H9 (cell line): ENCODE results near the gene SMIM36. TPM values are rescaled to one million over a fixed set of nuclear protein-coding genes. Genes with fewer than 3 reads are reported as not detected.

Source experiments
- DNase-seq: peaks from one replicate; pipeline ENCODE4 v3.0.0-alpha.2; 2017
- H2AFZ ChIP-seq: one replicate; pipeline ENCODE4 v1.6.1; 2013; ENCODE audit warnings: mild to moderate bottlenecking, low read length, control low read depth, moderate library complexity
- H2AK5ac ChIP-seq: 2 replicates; pipeline ENCODE4 v1.6.1; 2013; ENCODE audit warnings: low read length, control low read depth, mixed read lengths; ENCODE audit not compliant: insufficient read length
- H2BK120ac ChIP-seq: one replicate; pipeline ENCODE4 v1.6.1; 2013; ENCODE audit warnings: low read depth, mild to moderate bottlenecking, low read length, control low read depth, inconsistent platforms; ENCODE audit not compliant: poor library complexity, severe bottlenecking
- H2BK12ac ChIP-seq: 2 replicates; pipeline ENCODE4 v1.6.1; 2013; ENCODE audit warnings: low read length, control low read depth, mixed read lengths, low read depth; ENCODE audit not compliant: insufficient read length
- H2BK15ac ChIP-seq: 2 replicates; pipeline ENCODE4 v1.6.1; 2013; ENCODE audit warnings: low read depth, low read length, control low read depth
- H2BK20ac ChIP-seq: one replicate; pipeline ENCODE4 v1.6.1; 2013; ENCODE audit warnings: low read depth, mild to moderate bottlenecking, low read length, control low read depth, inconsistent platforms; ENCODE audit not compliant: poor library complexity, severe bottlenecking
- H2BK5ac ChIP-seq: 2 replicates; pipeline ENCODE4 v1.6.1; 2013; ENCODE audit warnings: low read length, control low read depth, mixed read lengths; ENCODE audit not compliant: insufficient read length
- H3K14ac ChIP-seq: 2 replicates; pipeline ENCODE4 v1.6.1; 2013; ENCODE audit warnings: low read length, control low read depth; ENCODE audit not compliant: insufficient read depth
- H3K18ac ChIP-seq: 2 replicates; pipeline ENCODE4 v1.6.1; 2013; ENCODE audit warnings: low read depth, mild to moderate bottlenecking, mixed read lengths, low read length, control low read depth; ENCODE audit not compliant: insufficient read length
- H3K23ac ChIP-seq: 2 replicates; pipeline ENCODE4 v1.6.1; 2013; ENCODE audit warnings: low read length, control low read depth, mixed read lengths, low read depth; ENCODE audit not compliant: insufficient read length
- H3K23me2 ChIP-seq: 2 replicates; pipeline ENCODE4 v1.6.1; 2013; ENCODE audit warnings: low read depth, mild to moderate bottlenecking, mixed read lengths, low read length, control low read depth; ENCODE audit not compliant: insufficient read length, poor library complexity, severe bottlenecking
- H3K27ac ChIP-seq: 2 replicates; pipeline ENCODE4 v1.5.1; 2013; ENCODE audit warnings: low read length, control low read depth, mixed read lengths, low read depth; ENCODE audit not compliant: insufficient read length
- H3K27me3 ChIP-seq: 2 replicates; pipeline ENCODE4 v1.6.1; 2013; ENCODE audit warnings: low read length, control low read depth, inconsistent platforms; ENCODE audit not compliant: insufficient read depth
- H3K4ac ChIP-seq: 2 replicates; pipeline ENCODE4 v1.6.1; 2013; ENCODE audit warnings: low read depth, mild to moderate bottlenecking, control low read depth, inconsistent platforms, low read length, moderate library complexity
- H3K4me1 ChIP-seq: 2 replicates; pipeline ENCODE4 v1.6.1; 2013; ENCODE audit warnings: low read length, control low read depth, inconsistent platforms; ENCODE audit not compliant: insufficient read depth
- H3K4me2 ChIP-seq: 2 replicates; pipeline ENCODE4 v1.6.1; 2013; ENCODE audit warnings: low read length, control low read depth, mixed read lengths; ENCODE audit not compliant: insufficient read length, insufficient read depth
- H3K56ac ChIP-seq: 2 replicates; pipeline ENCODE4 v1.6.1; 2013; ENCODE audit warnings: low read depth, mild to moderate bottlenecking, mixed read lengths, low read length, control low read depth; ENCODE audit not compliant: insufficient read length
- H3K79me1 ChIP-seq: 2 replicates; pipeline ENCODE4 v1.6.1; 2013; ENCODE audit warnings: low read depth, mild to moderate bottlenecking, moderate library complexity, low read length, control low read depth, inconsistent platforms; ENCODE audit not compliant: insufficient read depth, poor library complexity, severe bottlenecking
- H3K79me2 ChIP-seq: 2 replicates; pipeline ENCODE4 v1.6.1; 2013; ENCODE audit warnings: low read length, control low read depth, inconsistent platforms; ENCODE audit not compliant: insufficient read depth
- H3K9ac ChIP-seq: 2 replicates; pipeline ENCODE4 v1.6.1; 2013; ENCODE audit warnings: low read length, control low read depth, mixed read lengths; ENCODE audit not compliant: insufficient read length; ENCODE audit errors: extremely low read depth
- H3K9me3 ChIP-seq: one replicate; pipeline ENCODE4 v1.6.1; 2013; ENCODE audit warnings: low read depth, low read length, inconsistent platforms; ENCODE audit not compliant: control insufficient read depth
- H3T11ph ChIP-seq: one replicate; pipeline ENCODE4 v1.6.1; 2013; ENCODE audit warnings: mild to moderate bottlenecking, low read length, control low read depth, inconsistent platforms
- H4K20me1 ChIP-seq: one replicate; pipeline ENCODE4 v1.6.1; 2013; ENCODE audit not compliant: control insufficient read depth, insufficient read length, insufficient read depth
- H4K5ac ChIP-seq: 2 replicates; pipeline ENCODE4 v1.6.1; 2013; ENCODE audit warnings: low read depth, mild to moderate bottlenecking, mixed read lengths, low read length, control low read depth; ENCODE audit not compliant: insufficient read length
- H4K8ac ChIP-seq: replicated peaks from 2 replicates; pipeline ENCODE4 v1.6.1; 2013; ENCODE audit warnings: low read length, control low read depth, mixed read lengths, low read depth; ENCODE audit not compliant: insufficient read length
- H4K91ac ChIP-seq: 2 replicates; pipeline ENCODE4 v1.6.1; 2013; ENCODE audit warnings: low read depth, mild to moderate bottlenecking, moderate library complexity, mixed read lengths, low read length, control low read depth; ENCODE audit not compliant: insufficient read length
- H3K27ac Mint-ChIP-seq, 3 experiments: 2 replicates in 2 of 3; 3 replicates in 1 of 3; pipeline ENCODE4 v1.8.0; 2020 to 2021; ENCODE audit warnings: mixed read lengths in 3 of 3, mild to moderate bottlenecking in 1 of 3, moderate library complexity in 1 of 3
- H3K27me3 Mint-ChIP-seq: 2 replicates; pipeline ENCODE4 v1.8.0; 2021; ENCODE audit warnings: low read depth, mild to moderate bottlenecking, moderate library complexity, mixed read lengths
- H3K36me3 Mint-ChIP-seq, 3 experiments: 2 replicates in 2 of 3; 3 replicates in 1 of 3; pipeline ENCODE4 v1.8.0; 2020 to 2021; ENCODE audit warnings: low read depth in 3 of 3, mixed read lengths in 3 of 3; ENCODE audit not compliant: insufficient read depth in 1 of 3
- H3K4me1 Mint-ChIP-seq, 2 experiments: 2 replicates each; pipeline ENCODE4 v1.8.0; 2020; ENCODE audit warnings: mixed read lengths in 2 of 2
- H3K4me3 Mint-ChIP-seq, 2 experiments: 2 replicates in 1 of 2; 3 replicates in 1 of 2; pipeline ENCODE4 v1.8.0; 2020 to 2021; ENCODE audit warnings: mild to moderate bottlenecking in 2 of 2, mixed read lengths in 2 of 2, moderate library complexity in 1 of 2
- H3K9me3 Mint-ChIP-seq, 2 experiments: 2 replicates in 1 of 2; 3 replicates in 1 of 2; pipeline ENCODE4 v1.8.0; 2020; ENCODE audit warnings: mild to moderate bottlenecking in 2 of 2, mixed read lengths in 2 of 2, moderate library complexity in 1 of 2
- CTCF ChIP-seq: fragments of 200-600 bp; sonication (generic); conservative IDR thresholded peaks from 3 replicates; pipeline ENCODE4 v1.8.0; 2021; ENCODE audit warnings: antibody characterized with exemption, mild to moderate bottlenecking
- WGBS: extraction: QIAGEN DNeasy Blood & Tissue Kit; methylation state at CpG from one replicate; pipeline ENCODE4 v1.1.7; 2013; ENCODE audit warnings: missing lambda C conversion rate, low lambda C conversion rate, mixed read lengths; ENCODE audit not compliant: insufficient read length; ENCODE audit errors: extremely low coverage; 5-methylcytosine and 5-hydroxymethylcytosine counted together
- total RNA-seq: library from RNA; stranded (reverse); gene quantifications from 2 replicates; pipeline ENCODE4 v1.2.1, GENCODE V29; 2021

Gene SMIM36
- total RNA-seq, 1 experiment from 2014 or later, result not detected

GRCh38 chr17:55427587-55427882 is 83.7 kb downstream of the SMIM36 start:
- Histone ChIP-seq H2BK12ac (no peak overlapping the region), H4K91ac (no peak overlapping the region), H2BK5ac (no peak overlapping the region), H2BK15ac (no peak overlapping the region), H3K23ac (no peak overlapping the region), H3K79me2 (no peaks in the 10 kb centered on the region), H3K9ac (no peak overlapping the region), H3K23me2 (no peaks in the 10 kb centered on the region), H3T11ph (no peak overlapping the region), H2BK20ac (no peak overlapping the region), H3K4ac (no peak overlapping the region), H3K56ac (no peak overlapping the region), H3K14ac (no peak overlapping the region), H3K4me1 (no peaks in the 10 kb centered on the region), H3K18ac (no peak overlapping the region), H3K27ac (no peak overlapping the region), H4K8ac (no peak overlapping the region), H4K20me1 (no peaks in the 10 kb centered on the region), H3K4me2 (no peak overlapping the region), H2BK120ac (no peak overlapping the region), H3K79me1 (no peaks in the 10 kb centered on the region), H3K27me3 (no peaks in the 10 kb centered on the region), H2AFZ (no peak overlapping the region), H4K5ac (no peak overlapping the region), H3K9me3 (no peaks in the 10 kb centered on the region), H2AK5ac (no peak overlapping the region)
- peaks cover 13% of the 10 kb centered on the region; the same call in 1 of the 2 replicates for H3K27me3 Mint-ChIP-seq
- H3K9me3 Mint-ChIP-seq, result no peaks in the 10 kb centered on the region; a peak in 1 of 5 replicates
- no peak overlapping the region for H3K27ac Mint-ChIP-seq
- WGBS, result no CpG with 5 or more reads among the region's 2 CpGs
- H3K4me1 Mint-ChIP-seq, result peaks cover 0 to 9% of the 10 kb centered on the region in 2 experiments; a peak in 3 of 4 replicates
- no peaks in the 10 kb centered on the region for H3K36me3 Mint-ChIP-seq
- no peak for TF ChIP-seq CTCF
- H3K4me3 Mint-ChIP-seq, result no peak overlapping the region
- no peak for DNase-seq
